Jurkat, Clone E6-1 (cell line): ENCODE measurements around the gene ZBTB1. TPM values are rescaled to one million over a fixed set of nuclear protein-coding genes. Genes with fewer than 3 reads are reported as not detected.

ENCODE experiments used
- DNase-seq: peaks from one replicate; pipeline ENCODE4 v3.0.0-alpha.2; 2011; ENCODE audit warnings: low read depth, low spot score
- H3K4me3 ChIP-seq: 2 replicates; pipeline ENCODE4 v1.5.1; 2011; ENCODE audit warnings: mild to moderate bottlenecking, low read length, control low read depth, moderate library complexity
- polyA plus RNA-seq: library from polyadenylated mRNA; unstranded; fragments of >200 nt; gene quantifications from one replicate; pipeline ENCODE4 v1.2.1, GENCODE V29; 2012; ENCODE audit warnings: missing spikeins; ENCODE audit not compliant: insufficient read length, insufficient read depth

Gene ZBTB1, protein sequence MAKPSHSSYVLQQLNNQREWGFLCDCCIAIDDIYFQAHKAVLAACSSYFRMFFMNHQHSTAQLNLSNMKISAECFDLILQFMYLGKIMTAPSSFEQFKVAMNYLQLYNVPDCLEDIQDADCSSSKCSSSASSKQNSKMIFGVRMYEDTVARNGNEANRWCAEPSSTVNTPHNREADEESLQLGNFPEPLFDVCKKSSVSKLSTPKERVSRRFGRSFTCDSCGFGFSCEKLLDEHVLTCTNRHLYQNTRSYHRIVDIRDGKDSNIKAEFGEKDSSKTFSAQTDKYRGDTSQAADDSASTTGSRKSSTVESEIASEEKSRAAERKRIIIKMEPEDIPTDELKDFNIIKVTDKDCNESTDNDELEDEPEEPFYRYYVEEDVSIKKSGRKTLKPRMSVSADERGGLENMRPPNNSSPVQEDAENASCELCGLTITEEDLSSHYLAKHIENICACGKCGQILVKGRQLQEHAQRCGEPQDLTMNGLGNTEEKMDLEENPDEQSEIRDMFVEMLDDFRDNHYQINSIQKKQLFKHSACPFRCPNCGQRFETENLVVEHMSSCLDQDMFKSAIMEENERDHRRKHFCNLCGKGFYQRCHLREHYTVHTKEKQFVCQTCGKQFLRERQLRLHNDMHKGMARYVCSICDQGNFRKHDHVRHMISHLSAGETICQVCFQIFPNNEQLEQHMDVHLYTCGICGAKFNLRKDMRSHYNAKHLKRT
- 35.7 TPM for polyA plus RNA-seq

GRCh38 chr14:64504310-64504896, at the start of gene ZBTB1:
Gene ZBTB1 (plus strand): TSS chr14:64504770. CDS start chr14:64521505, 16,735 bp downstream.
- peak; percentile 69 for DNase-seq
- H3K4me3 ChIP-seq = peak within 1 kb of the TSS; percentile 89

DNA sequence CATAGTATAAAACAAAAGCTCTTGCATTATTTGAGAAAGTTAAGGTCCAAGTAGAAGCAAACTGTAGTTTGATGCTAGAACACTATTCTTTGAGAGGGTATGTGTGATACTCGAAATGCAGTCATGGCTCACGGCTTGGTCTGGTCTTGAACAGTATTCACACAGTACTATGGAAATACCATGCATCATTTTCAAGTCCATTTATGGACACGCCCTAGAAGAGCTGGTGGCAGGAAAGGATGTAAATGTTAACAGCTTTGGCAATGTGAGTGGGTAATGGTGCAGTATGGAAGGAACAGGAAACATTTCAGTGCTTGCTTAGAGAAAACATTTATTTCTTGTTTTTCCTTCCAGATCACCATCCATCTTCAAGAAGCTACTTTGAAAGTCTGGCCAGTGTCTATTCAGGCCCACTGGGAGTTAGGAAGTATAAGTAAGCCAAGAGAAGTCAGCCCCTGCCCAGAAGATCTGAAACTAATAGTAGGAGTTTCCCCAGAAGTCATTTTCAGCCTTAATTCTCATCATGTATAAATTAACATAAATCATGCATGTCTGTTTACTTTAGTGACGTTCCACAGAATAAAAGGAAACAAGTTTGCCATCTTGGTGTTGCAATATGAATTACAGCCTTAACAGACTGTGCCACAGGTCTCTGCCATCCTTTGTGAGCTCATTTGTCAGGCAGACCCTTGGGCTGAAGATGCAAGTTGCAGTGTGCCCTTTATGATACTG, 45.0 kb upstream of the ZBTB1 start:
- no peak for DNase-seq

DNA sequence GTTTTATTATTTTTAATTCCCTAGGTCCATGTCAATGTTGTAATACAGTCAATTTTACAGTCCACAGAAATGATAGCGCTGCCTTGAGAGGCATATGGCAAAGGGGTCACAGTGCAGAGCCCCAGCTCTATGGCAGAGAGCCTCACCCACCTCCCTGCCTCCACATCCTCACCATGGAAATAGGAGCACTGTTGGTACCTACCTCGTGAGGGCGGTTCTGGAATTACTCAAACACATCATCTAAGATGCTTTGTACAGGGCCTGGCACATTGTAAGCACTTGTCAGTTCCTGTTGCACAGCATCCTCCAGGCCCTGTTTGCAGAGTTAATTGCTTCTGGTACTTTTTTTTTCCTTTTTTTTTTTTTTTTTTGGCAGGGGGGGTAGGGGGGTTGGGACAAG, 43.3 kb upstream of the ZBTB1 start:
- H3K4me3 ChIP-seq = no peak overlapping the region
- DNase-seq = no peak

More for the DNA sequence above, 45.0 kb upstream of the ZBTB1 start:
- no peak overlapping the region for H3K4me3 ChIP-seq

DNA sequence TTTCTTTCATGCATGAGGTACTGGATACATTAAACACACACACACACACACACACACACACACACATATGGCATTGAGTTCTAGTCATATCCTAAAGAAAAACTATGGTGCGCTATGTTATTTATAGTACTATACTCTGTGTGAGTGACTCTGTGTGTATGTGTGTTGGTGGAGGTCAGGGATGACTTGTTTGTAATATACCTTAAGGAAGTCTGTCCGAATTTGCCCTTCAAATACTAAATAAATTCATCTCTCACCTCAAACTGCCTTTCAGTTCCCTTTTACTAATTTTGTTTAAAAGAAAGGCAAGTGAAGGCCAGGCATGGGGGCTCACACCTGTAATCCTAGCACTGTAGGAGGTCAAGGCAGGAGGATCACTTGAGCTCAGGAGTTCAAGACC, 41.4 kb upstream of the ZBTB1 start:
- no peak overlapping the region for H3K4me3 ChIP-seq
- no peak for DNase-seq

DNA sequence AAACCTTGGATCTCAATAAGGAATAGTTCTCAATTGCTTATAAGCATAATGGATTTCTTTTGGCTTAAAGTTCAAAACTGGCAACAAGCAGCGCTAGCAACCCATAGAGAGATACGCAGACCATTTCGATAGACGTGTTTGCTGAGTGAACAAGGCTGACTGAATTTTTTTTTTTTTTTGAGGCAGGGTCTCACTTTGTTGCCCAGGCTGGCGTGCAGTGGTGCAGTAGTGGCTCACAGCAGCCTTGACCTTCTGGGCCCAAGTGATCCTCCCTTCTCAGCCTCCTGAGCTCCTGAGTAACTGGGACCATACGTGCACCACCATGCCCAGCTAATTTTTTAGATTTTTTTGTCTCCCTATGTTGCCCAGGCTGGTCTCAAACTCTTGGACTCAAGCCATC, 40.7 kb upstream of the ZBTB1 start:
- no peak overlapping the region for H3K4me3 ChIP-seq
- no peak for DNase-seq

DNA sequence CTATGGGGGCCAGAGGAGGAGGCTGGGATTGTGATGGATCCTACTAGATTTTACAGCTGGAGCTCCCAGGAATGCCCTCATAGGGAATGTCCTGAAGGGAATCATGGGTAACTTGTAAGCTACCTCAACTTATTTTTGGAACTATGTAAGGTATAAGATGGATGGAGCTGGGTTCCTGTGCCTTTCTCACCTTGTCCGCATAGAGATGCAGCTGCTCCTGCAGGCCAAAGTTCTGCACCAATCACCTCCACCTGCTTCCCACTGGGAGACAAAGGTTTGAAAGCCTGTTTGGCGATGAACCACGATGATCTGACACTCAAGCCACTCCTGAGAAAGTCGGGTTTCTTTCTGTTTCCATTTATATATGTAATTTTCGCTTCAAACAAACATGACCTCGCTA, 39.9 kb upstream of the ZBTB1 start:
- no peak for DNase-seq
- H3K4me3 ChIP-seq = peak overlapping the region; percentile 61

- DNase-seq = peak; percentile 43
- peak within 1 kb of the TSS; percentile 61 for H3K4me3 ChIP-seq
Measured at GRCh38 chr14:64465191-64465822, 39.3 kb upstream of the ZBTB1 start, which contains the start of gene AKAP5. Gene AKAP5 (plus strand): TSS chr14:64465499. CDS start chr14:64468395, 2,896 bp downstream.

DNA sequence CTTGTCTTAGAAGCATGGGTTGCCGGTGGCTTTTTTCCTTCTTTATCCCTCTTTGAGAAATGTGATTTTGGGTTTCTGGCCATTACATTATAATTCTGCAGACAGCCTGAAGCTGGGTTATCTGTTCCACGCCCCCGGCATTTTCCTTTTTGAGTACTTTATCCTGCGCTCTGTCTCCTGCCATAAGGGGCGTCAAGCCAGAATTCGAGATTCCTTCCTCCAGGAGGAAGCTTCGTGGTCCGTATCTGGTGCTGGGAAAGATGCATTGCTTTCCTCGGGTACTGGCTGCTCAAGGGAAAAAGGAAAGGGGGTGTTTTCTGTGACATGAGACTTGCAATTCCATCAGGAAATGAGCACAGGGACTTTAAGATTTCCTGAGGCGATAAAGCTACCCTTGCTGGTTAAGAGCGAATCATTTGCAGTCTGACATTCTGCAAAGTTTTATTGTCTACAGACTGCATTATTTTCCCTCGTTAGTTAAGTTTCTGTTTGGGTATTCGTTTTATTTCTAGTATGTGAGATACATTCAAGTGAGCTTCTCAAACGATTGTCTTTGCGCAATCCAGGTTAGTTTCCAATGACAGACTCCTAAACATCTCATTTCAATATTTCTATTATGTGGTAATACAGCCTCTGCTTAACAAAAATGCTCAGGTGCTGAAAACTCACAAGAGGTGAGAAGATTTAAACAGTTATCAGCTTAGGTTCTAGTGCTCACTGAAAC, 38.6 kb upstream of the ZBTB1 start:
- no peak for DNase-seq
- peak overlapping the region; percentile 61 for H3K4me3 ChIP-seq

- H3K4me3 ChIP-seq = no peak overlapping the region
Measured at GRCh38 chr14:64467101-64467500, 37.5 kb upstream of the ZBTB1 start.

GRCh38 chr14:64467566-64467965, 37.0 kb upstream of the ZBTB1 start:
- H3K4me3 ChIP-seq = no peak overlapping the region
- DNase-seq = no peak

More at GRCh38 chr14:64467101-64467500, 37.5 kb upstream of the ZBTB1 start:
- DNase-seq = no peak

- DNase-seq = no peak
- H3K4me3 ChIP-seq = no peak overlapping the region
Measured at GRCh38 chr14:64468451-64468850, 36.1 kb upstream of the ZBTB1 start.

- no peak for DNase-seq
- no peak overlapping the region for H3K4me3 ChIP-seq
Measured at GRCh38 chr14:64474041-64474440, 30.5 kb upstream of the ZBTB1 start.

- H3K4me3 ChIP-seq = no peak overlapping the region
- DNase-seq = no peak
Measured at GRCh38 chr14:64474698-64475097, 29.9 kb upstream of the ZBTB1 start.

GRCh38 chr14:64475585-64476273, 28.8 kb upstream of the ZBTB1 start:
- H3K4me3 ChIP-seq = no peak overlapping the region
- DNase-seq = no peak

DNA sequence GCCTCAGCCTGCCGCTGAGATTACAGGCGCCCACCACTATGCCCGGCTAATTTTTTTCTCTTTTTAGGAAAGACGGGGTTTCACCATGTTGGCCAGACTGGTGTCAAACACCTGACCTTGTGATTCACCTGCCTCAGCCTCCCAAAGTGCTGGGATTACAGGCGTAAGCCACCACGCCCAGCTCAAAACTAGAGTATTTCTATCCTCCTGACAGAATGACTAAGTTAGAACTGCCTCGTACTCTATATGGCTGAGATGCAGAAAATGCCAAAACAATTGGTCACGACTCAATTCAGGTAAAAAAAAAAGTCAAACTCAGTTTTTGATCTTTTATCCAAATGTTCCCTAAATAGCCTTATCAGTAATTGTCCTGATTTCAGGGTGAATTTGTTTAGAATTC, 28.1 kb upstream of the ZBTB1 start:
- no peak overlapping the region for H3K4me3 ChIP-seq

GRCh38 chr14:64478634-64479250, 25.8 kb upstream of the ZBTB1 start:
- DNase-seq = no peak
- no peak overlapping the region for H3K4me3 ChIP-seq

More for the DNA sequence above, 28.1 kb upstream of the ZBTB1 start:
- DNase-seq = no peak

DNA sequence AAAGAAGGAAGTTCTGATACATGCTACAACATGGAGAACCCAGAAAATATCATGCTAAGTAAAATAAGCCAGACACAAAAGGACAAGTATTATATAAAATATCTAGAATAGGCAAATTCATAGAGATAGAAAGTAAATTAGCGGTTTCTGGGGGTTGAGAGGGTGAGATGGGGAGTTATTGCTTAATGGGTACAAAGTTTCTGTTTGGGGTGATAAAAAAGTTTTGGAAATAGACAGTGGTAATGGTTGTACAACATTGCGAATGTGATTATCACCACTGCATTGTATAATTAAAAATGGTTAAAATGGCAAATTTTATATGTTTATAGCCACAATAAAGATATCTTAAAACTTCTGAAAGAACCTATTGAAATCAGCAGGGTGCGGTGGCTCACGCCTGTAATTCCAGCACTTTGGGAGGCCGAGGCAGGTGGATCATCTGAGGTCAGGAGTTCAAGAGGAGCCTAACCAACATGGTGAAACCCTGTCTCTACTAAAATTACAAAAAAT, 15.9 kb upstream of the ZBTB1 start:
- DNase-seq = no peak
- no peak overlapping the region for H3K4me3 ChIP-seq
